Activated CD8-positive, alpha-beta memory T cell treated with anti-CD3 and anti-CD28 coated beads for 4 hours (primary cell): ENCODE results near the gene ARMH3.
"Not testable (repeated sequence)": the region's sequence is repeated elsewhere in the genome, so short reads cannot be mapped to it uniquely, and the experiment has no call there.

ENCODE experiments used
- DNase-seq, 2 donors: peaks; one replicate each; pipeline ENCODE4 v3.0.0-alpha.2; 2020; ENCODE audit warnings: low read depth in 2 of 2

The ARMH3 gene, protein sequence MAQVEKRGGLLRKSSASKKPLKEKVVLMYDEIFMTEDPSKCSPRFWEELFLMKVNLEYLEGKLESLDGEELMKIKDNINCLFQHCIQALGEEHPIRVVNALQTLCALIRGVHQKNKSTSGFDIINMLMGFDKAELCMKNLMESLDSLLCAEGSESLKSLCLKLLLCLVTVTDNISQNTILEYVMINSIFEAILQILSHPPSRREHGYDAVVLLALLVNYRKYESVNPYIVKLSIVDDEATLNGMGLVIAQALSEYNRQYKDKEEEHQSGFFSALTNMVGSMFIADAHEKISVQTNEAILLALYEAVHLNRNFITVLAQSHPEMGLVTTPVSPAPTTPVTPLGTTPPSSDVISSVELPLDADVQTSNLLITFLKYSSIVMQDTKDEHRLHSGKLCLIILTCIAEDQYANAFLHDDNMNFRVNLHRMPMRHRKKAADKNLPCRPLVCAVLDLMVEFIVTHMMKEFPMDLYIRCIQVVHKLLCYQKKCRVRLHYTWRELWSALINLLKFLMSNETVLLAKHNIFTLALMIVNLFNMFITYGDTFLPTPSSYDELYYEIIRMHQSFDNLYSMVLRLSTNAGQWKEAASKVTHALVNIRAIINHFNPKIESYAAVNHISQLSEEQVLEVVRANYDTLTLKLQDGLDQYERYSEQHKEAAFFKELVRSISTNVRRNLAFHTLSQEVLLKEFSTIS

DNA sequence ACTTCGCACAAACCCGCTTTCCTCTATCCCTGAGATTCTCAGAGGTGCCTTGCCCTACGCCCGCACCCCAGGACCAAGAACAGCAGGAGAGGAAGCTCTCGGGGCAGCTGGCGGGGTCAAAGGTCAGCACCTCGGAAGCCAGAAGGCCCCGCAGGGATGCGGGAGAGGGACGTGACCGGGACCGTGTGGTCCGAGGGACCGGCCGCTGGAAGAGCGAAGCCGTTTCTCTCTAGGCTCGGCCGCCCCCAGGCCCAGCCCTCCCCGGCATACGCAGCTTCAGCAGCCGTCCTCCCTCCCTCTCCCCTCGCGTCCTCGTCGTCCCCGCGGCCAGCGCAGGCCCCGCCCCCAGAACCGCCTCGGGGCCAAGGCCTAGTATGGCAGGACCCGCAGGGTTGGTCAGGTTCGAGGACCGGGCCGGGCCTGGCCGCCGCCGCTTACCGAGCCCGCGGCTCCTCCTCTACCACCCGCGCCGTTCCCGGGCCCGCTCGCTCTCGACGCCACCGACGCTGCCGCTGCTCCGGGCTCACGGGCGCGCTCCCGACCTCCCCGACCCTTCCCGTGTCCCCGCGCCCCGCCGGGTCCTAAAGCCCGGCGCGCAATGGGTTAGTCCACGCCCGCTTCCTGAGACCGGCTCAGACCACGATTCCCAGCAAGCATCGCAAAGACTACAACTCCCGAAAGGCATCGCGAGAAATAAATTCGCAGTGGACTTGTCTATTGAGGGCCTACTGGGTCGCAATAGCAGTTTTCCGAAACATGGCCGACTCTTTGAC, at the start of gene ARMH3:
TSS of gene ARMH3 (minus strand) at position 527 of the 773 bp plus-strand sequence. CDS start 16,059 bp downstream, outside the sequence.
- peak; percentile 70 to 77 for DNase-seq

DNA sequence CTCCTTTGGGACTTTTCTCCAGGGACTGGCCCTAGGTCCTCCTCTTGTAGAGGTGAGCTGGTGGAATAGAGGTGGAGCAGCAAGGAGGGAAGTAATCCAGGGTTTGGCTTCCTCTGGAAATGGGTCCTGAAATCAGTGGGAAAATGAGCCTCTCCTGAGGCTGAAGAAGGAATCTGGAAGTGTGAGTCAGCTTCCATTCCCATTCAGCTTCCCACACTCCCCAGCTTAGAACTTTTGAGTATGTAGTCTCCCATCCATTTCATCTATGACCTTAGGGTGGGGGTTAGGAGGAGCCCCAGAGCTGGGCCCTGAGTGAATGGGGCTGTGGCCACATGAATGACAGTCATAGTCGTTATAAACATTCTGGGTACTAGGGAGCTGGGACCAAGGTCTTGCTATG, 46.4 kb upstream of the ARMH3 start:
- DNase-seq = no peak

DNA sequence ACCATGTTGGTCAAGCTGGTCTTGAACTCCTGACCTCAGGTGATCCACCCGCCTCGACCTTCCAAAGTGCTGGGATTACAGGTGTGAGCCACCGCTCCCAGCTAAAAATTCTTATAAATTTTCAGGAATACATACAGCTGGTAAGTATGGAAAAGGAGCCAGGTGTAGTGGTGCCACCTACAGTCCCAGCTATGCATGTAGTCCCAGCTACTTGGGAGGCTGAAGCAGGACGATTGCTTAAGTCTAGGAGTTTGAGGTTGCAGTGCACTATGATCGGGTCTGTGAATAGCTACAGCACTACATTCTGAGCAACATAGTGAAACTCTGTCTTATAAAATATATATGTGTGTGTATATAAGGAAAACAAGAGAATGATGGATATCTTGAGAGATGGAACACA, 45.2 kb upstream of the ARMH3 start:
- no peak for DNase-seq

DNA sequence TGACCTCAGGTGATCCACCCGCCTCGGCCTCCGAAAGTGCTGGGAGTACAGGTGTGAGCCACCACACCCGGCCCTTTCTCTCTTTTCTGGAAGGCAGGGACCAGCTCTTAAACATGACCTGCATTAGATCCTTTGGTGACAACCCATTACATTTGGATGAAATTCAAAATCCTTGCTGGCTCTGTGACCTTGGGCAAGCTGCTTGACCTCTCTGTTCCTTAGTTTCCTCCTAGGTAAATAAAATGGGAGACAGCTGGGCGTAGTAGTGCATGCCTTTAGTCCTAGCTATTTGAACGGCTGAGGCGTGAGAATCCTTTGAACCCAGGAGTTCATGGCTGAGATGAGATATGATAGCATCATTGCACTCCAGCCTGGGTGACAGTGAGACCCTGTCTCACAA, 40.5 kb upstream of the ARMH3 start:
- DNase-seq = no peak

DNA sequence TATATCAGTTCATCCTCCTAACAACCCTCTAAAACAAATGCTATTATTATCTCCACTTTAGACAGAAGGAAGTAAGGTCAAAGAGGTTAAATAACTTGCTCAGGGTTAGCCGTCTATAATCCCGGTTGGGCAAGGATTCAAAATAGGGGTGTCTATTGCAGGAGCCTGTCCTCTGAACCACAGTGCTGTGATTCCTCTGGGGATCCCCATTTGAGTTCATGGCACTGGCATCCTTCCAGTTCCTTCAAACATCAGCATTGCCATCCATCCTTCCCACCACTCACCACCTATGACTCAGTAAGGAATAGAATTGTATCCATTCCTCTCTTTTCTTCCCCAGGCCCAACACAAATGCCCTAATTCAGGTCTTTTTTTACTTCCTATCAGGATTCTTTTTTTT, 34.8 kb upstream of the ARMH3 start:
- DNase-seq = no peak

DNA sequence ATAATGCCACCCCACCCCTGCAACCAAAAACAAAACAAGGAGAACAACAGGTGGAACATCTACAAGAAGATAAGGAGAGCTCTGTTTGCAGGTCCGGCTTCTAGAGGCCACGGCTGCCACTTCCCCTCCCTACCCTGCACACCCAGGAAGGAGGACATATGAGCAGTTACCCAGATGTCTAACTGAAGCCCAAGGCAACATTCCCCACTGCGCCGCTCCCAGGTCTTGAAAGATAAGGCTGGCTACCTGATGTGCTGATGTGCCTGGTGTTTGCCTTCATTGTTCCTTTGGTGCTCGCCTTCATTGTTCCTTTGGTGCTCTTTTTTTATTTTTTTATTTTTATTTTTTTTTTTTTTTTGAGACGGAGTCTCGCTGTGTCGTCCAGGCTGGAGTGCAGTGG, 30.2 kb upstream of the ARMH3 start:
- DNase-seq = no peak

DNA sequence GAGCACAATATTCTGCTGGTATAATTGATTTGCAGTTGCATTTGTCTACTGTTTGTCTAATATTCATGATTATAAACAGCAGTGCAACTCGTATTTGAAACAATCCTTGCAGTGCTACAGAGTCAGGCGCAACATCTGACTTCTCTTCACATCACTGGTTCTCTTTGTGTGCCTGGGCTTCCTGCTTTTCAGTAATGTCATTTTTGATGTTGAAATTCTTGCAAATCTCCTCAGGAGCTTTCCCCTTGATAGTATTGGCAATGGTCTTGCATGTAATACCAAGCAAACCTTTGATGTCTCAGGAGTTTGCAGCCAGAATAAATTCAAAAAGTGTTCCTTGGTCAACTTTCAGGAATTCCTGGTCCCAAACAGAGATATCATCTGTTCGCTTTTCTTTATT, 29.4 kb upstream of the ARMH3 start:
- DNase-seq = no peak

DNA sequence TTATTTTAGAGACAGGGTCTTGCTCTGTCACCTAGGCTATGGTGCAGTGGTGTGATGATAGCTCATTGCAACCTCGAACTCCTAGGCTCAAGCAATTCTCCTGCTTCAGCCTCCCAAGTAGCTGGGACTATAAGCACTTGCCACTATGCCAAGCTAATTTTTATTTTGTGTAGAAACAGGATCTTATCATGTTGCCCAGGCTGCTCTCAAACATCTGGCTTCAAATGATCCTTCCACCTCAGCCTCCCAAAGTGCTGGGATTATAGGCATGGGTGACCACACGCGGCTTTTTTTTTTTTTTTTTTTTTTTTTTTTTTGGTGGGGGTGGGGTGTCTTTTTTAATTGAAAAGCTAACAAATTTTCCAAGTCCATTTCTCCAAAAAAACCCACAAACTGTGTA, 27.6 kb upstream of the ARMH3 start:
- DNase-seq = no peak

DNA sequence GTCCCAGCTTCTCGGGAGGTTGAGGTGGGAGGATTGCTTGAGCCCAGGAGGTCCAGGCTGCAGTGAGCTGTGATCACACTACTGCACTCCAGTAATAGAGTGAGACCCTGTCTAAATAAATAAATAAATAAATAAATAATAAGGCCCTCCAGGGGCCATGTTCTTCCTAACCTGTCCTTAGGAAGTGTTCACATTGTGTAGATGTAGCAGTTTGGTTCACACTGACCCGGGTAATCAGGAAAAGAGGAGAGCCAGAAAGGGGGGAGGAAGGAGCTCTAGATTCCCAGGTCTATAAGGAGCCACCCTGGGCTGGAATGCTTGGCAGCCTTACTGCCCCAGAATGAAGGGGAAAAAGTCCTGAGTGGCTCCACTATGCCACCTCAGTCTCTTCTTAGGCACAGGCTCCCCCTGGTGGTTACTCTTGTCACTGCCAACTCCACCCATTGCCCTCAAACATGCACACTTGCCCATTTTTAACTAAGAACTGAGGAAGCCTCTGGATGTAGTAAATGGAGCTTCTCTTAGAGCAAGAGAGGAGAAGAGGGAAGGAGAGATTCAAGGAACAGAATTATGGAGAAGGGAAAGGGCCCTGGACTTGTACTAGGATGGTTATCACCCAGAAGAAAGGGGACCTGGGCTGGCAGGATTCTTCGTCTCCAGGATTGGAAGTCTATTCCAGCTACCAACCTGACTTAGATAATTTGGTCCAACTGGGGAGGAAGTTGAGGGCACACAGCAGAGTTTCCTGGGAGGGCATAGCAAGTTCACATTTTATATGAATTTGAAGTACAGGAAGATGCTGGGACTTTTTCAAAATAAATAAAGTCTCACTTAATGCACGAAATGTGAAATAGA, 16.9 kb upstream of the ARMH3 start:
- peak; percentile 58 to 66 for DNase-seq

DNA sequence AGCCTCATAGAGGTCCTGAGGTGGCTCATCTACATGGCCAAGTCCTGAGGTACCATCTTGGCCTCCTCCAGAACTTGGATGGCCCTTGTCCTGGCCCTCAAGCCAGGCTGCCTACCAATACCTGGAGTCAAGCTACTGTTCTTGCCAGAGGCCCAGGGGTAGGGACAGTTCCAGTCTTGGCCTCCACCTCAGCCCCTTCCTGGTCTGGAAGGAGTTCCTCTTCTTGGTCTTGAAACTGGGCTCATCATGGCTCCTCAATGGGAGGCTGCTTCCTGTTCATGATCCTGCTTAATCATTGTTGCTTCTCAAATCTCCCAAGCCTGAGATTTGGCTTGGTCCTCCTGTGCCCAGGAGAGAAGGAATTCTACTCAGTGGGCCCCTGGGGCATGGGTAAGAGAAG, 13.1 kb upstream of the ARMH3 start:
- DNase-seq = no peak

DNA sequence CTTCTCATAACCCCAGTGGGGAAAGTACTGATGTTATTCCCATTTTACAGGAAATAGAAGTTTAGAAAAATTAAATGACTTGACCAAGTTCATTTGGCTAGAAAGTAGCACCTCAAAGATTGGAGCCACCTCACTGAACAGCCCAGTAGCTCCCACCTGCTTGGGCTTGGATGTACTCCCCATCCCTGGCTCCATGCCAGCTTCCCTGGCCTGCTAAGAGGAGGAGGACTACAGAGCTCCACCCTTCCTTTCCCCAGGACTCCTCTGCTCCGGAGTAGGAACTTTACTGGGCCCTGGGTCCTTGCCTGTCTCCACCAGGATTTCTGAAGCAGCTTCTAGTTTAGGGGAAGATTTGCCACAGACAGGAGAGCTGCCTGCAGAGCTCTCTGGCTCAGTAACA, 12.2 kb upstream of the ARMH3 start:
- DNase-seq = no peak

DNA sequence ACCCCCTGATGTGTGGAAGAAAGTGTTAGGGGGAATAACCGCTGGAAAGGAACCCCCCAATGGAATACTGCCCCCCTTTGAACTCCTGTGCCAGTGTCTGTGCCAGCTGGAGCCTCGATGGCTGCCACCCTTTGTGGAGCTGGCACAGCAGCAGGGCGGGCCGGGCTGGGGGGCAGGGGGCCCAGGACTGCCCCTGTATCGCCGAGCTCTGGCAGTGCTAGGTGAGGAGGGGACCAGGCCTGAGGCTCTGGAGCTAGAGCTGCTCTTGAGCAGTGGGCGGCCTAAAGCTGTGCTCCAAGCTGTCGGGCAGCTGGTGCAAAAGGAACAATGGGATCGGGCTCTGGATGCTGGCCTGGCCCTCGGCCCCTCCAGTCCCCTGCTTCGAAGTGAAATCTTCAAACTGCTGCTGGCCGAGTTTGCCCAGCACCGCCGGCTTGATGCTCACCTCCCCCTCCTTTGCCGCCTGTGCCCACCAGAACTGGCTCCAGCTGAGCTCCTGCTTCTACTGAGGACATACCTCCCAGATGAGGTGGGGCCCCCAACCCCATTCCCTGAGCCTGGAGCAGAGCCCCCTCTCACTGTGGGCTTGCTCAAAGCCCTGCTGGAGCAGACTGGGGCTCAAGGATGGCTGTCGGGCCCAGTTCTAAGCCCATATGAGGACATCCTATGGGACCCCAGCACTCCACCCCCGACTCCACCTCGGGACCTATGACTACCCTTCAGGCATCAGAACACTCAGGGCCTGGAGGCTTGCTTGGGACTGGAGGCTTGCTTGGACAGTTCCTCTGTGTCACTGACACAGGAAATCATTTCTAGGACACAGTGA, 11.3 kb upstream of the ARMH3 start:
- no peak for DNase-seq

DNA sequence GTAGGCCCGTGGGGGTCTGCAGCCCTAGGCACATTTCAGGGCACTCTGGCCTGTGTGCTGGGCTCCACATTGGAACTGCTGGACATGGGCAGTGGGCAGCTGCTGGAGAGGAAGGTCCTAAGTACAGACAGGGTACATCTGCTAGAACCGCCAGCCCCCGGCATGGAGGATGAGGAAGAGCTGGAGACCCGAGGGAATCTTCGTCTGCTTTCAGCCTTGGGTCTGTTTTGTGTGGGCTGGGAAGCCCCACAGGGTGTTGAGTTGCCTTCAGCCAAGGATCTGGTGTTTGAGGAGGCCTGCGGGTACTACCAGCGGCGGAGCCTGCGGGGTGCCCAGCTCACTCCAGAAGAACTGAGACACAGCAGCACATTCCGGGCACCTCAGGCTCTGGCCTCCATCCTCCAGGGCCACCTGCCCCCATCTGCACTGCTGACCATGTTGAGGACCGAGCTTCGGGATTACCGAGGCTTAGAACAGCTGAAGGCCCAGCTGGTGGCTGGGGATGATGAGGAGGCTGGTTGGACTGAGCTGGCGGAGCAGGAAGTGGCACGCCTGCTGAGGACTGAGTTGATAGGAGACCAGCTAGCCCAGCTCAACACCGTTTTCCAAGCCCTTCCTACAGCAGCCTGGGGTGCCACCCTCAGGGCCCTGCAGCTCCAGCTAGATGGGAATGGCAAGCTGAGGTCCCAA, 10.6 kb upstream of the ARMH3 start:
- DNase-seq = no peak

DNA sequence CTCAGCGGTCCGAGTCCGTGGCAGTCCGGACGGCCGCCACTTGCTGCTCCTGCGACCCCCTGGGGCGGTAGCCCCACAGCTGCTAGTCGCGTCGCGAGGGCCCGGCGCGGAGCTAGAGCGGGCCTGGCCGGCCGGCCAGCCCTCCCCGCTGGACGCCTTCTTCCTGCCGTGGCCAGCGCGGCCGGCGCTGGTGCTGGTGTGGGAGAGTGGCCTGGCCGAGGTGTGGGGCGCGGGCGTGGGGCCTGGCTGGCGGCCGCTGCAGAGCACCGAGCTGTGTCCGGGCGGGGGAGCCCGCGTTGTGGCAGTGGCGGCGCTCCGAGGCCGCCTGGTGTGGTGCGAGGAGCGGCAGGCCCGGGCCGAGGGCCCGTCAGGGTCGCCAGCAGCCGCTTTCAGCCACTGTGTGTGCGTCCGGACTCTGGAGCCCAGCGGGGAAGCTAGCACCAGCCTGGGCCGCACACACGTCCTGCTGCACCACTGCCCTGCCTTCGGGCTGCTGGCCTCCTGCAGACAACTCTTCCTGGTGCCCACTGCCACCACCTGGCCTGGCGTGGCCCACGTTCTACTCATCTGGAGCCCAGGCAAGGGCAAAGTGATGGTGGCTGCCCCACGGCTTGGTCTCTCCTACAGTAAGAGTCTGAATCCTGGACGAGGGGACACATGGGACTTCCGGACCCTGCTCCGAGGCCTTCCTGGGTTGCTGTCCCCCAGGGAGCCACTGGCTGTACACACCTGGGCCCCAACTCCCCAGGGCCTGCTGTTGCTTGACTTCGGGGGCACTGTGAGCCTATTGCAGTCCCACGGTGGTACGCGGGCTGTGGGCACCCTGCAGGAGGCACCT, 9.8 kb upstream of the ARMH3 start:
- no peak for DNase-seq

DNA sequence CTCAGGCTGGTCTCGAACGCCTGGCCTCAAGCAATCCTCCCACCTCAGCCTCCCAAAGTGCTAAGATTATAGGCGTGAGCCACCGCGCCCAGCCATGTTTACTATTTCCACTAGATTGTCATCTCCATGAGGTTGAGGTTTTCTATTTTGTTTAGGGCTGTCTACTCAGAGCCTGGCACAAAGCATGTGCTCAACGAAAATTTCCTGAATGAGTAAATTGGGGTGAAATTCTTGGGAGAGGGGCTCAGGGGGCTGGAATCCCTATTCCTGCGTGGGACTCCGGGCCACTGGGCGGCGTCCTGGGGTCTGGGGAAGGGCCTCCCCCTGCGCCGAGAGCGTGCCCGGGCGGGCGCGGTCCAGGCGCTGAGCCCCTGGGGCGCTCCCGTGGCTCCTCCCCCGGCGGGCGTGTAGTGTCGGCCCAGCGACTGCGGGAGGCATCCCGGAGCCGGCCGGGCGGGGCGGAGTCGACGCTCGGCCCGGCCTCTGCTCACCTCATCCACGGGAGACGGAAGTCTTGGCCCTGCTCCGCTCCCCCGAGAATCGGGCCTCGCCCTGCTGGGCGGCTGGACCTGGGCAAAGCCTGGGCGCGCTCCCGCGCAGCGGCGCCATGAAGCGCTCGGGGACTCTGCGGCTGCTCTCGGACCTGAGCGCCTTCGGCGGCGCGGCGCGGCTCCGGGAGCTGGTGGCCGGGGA, 9.0 kb upstream of the ARMH3 start, which contains the start of gene HPS6:
TSS of gene HPS6 (plus strand) at position 482 of the 693 bp plus-strand sequence. CDS start at position 608, 126 bp downstream.
- DNase-seq = peak; percentile 72 to 74

DNA sequence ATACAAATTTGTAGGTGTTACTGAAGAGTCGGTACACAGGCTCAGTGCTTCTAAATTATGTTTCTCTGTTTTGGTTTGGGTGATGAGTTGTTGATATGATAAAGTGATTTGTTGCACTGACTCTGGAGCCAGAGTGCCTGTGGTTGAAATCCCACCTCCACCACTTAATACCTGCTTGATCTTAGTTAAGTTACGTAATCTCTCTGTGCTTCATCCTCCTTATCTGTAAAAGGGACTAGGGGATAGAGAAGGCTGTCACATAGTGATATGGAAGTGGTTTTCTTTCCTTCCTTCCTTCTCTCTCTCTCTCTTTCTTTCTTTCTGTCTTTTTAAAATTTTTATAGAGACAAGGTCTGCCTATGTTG, 8.5 kb upstream of the ARMH3 start:
- DNase-seq = no peak

DNA sequence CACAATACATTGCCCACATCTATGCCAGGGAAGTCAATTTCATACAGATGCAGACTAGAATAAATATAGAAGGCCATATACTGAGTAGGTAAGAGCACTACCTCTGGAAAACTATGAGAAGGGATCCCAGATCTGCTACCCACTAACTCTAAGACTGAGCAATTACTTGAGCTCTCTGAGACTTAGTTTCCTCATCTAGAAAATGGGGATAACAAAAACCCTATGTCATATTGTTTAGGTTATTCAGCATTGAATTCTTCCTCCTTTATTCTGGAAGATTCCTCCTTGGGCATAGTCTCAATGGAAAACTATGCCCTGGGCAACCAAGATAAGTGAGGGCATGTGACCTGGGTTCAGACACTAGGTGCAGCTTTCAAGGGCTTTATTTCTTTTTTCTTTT, 4.0 kb upstream of the ARMH3 start:
- DNase-seq = no peak

DNA sequence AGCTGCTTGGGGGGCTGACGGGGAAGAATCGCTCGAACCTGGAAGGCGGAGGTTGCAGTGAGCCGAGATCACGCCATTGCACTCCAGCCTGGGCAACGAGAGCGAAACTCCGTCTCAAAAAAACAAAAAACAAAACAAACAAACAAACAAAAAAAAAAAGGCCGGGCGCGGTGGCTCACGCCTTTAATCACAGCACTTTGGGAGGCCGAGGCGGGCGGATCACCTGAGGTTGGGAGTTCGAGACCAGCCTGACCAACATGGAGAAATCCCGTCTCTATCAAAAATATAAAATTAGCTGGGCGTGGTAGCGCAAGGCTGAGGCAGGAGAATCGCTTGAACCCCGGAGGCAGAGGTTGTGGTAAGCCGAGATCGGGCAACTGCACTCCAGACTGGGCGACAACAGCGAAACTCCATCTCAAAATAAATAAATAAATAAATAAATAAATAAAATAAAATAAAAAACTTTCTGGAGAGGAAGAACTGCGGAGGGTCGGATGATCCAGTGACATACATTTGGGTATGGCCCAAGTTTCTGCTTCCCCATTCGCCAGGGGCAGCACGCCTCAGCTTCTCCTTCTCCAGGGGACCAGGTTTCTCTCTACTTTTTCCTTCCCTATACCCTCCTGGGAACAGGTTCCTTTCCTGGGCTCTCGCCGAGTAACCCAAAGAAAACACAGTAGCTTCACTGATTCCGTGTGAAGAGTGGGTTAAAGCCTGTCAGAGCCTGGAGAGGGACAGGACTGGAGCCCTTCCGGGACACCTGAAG, 909 bp downstream of the ARMH3 start:
- not testable (repeated sequence) for DNase-seq
